Stimulated activated CD8-positive, alpha-beta memory T cell treated with anti-CD3 and anti-CD28 coated beads, Interleukin-7, amount 100 ng/mL, for 24 hours (primary cell): ENCODE measurements around the gene SEMA5A.

Experiments
- DNase-seq: peaks from one replicate; pipeline ENCODE4 v3.0.0-alpha.2; 2020; ENCODE audit warnings: low read depth

SEMA5A gene

GRCh38 chr5:9057406-9058000, 488.4 kb downstream of the SEMA5A start:
- no peak for DNase-seq

GRCh38 chr5:9056046-9056445, 489.8 kb downstream of the SEMA5A start:
- no peak for DNase-seq

- DNase-seq, result no peak
Measured at GRCh38 chr5:9054821-9055589, 490.9 kb downstream of the SEMA5A start.

GRCh38 chr5:9054322-9054721, 491.6 kb downstream of the SEMA5A start:
- no peak for DNase-seq

- DNase-seq, result no peak
Measured at GRCh38 chr5:9052421-9052820, 493.5 kb downstream of the SEMA5A start.

GRCh38 chr5:9051779-9052178, 494.1 kb downstream of the SEMA5A start:
- DNase-seq, result no peak

- no peak for DNase-seq
Measured at GRCh38 chr5:9047932-9048331, 497.9 kb downstream of the SEMA5A start.

- DNase-seq, result no peak
Measured at GRCh38 chr5:9046756-9047481, 499.0 kb downstream of the SEMA5A start.

GRCh38 chr5:9045946-9046345, 499.9 kb downstream of the SEMA5A start:
- no peak for DNase-seq

GRCh38 chr5:9042241-9042640, 503.6 kb downstream of the SEMA5A start:
- no peak for DNase-seq

- no peak for DNase-seq
Measured at GRCh38 chr5:9040475-9040874, 505.4 kb downstream of the SEMA5A start.

- DNase-seq, result no peak
Measured at GRCh38 chr5:9037048-9037447, 508.8 kb downstream of the SEMA5A start.

- DNase-seq, result no peak
Measured at GRCh38 chr5:9035346-9035745, 510.5 kb downstream of the SEMA5A start.

- DNase-seq, result no peak
Measured at GRCh38 chr5:9034649-9035048, 511.2 kb downstream of the SEMA5A start.

- no peak for DNase-seq
Measured at GRCh38 chr5:9033524-9033923, 512.4 kb downstream of the SEMA5A start.

- no peak for DNase-seq
Measured at GRCh38 chr5:9025942-9026341, 519.9 kb downstream of the SEMA5A start.

- DNase-seq, result no peak
Measured at GRCh38 chr5:9020996-9021395, 524.9 kb downstream of the SEMA5A start.

- DNase-seq, result no peak
Measured at GRCh38 chr5:9015937-9016270, 530.0 kb downstream of the SEMA5A start.

GRCh38 chr5:9015260-9015936, 530.5 kb downstream of the SEMA5A start:
- no peak for DNase-seq

- DNase-seq, result no peak
Measured at GRCh38 chr5:9013147-9013546, 532.7 kb downstream of the SEMA5A start.

GRCh38 chr5:9009931-9010651, 535.8 kb downstream of the SEMA5A start:
- no peak for DNase-seq

GRCh38 chr5:8997542-8998070, 548.3 kb downstream of the SEMA5A start:
- DNase-seq, result no peak
